ENCODE results near the gene JRKL. TPM values are rescaled to one million over a fixed set of nuclear protein-coding genes. Genes with fewer than 3 reads are reported as not detected.
A peak's percentile ranks its signal among the peaks of the same experiment; 100 is the strongest.

The JRKL gene
- 7.5 TPM for total RNA-seq
- long read RNA-seq, partial matches to known transcripts: 0 of 6 reads
- long read RNA-seq, other reads (novel, unspliced or antisense): 5 of 6 reads

GRCh38 chr11:96389720-96390487 lies at the start of gene JRKL, which contains the start of gene CCDC82:
JRKL (plus strand) TSS chr11:96390013; CDS start chr11:96390650, 637 bp downstream.
CCDC82 (minus strand) TSS chr11:96389912; CDS start chr11:96384747, 5,165 bp downstream.
- peak; percentile 98 for DNase-seq (ENCODE audit: low spot score)

- no peak for DNase-seq (ENCODE audit: low spot score)
These were observed 49.3 kb upstream of the JRKL start for GRCh38 chr11:96340555-96340885.

- DNase-seq (ENCODE audit: low spot score): peak; percentile 90
These were observed 48.4 kb upstream of the JRKL start for GRCh38 chr11:96341211-96342013.

- DNase-seq (ENCODE audit: low spot score): no peak
These were observed 47.5 kb upstream of the JRKL start for GRCh38 chr11:96342014-96342960.

- peak; percentile 95 for DNase-seq (ENCODE audit: low spot score)
These were observed 46.7 kb upstream of the JRKL start, which contains the start of gene MAML2 for GRCh38 chr11:96342961-96343711. MAML2 (minus strand) TSS chr11:96343195; CDS start chr11:96341895, 1,300 bp downstream.

- no peak for DNase-seq (ENCODE audit: low spot score)
These were observed 33.0 kb upstream of the JRKL start for GRCh38 chr11:96356848-96357247.

- no peak for DNase-seq (ENCODE audit: low spot score)
These were observed 32.0 kb upstream of the JRKL start for GRCh38 chr11:96357794-96358193.

GRCh38 chr11:96358321-96358720 lies 31.5 kb upstream of the JRKL start:
- no peak for DNase-seq (ENCODE audit: low spot score)

GRCh38 chr11:96361778-96362177 lies 28.0 kb upstream of the JRKL start:
- no peak for DNase-seq (ENCODE audit: low spot score)

- DNase-seq (ENCODE audit: low spot score): no peak
These were observed 24.3 kb upstream of the JRKL start for GRCh38 chr11:96365493-96365892.

GRCh38 chr11:96366024-96366423 lies 23.8 kb upstream of the JRKL start:
- no peak for DNase-seq (ENCODE audit: low spot score)

- DNase-seq (ENCODE audit: low spot score): no peak
These were observed 22.5 kb upstream of the JRKL start for GRCh38 chr11:96367342-96367741.

GRCh38 chr11:96373826-96374225 lies 16.0 kb upstream of the JRKL start:
- no peak for DNase-seq (ENCODE audit: low spot score)

GRCh38 chr11:96376796-96377195 lies 13.0 kb upstream of the JRKL start:
- no peak for DNase-seq (ENCODE audit: low spot score)

GRCh38 chr11:96384156-96384555 lies 5.7 kb upstream of the JRKL start:
- DNase-seq (ENCODE audit: low spot score): no peak

GRCh38 chr11:96385187-96385586 lies 4.6 kb upstream of the JRKL start:
- no peak for DNase-seq (ENCODE audit: low spot score)

GRCh38 chr11:96388891-96389719 lies 708 bp upstream of the JRKL start:
- DNase-seq (ENCODE audit: low spot score): no peak

- DNase-seq (ENCODE audit: low spot score): no peak
These were observed 627 bp downstream of the JRKL start for GRCh38 chr11:96390488-96390792.

- no peak for DNase-seq (ENCODE audit: low spot score)
These were observed 2.0 kb downstream of the JRKL start for GRCh38 chr11:96391698-96392307.

All from mesenteric fat pad (tissue), 1 donor.